Endothelial cell of umbilical vein (primary cell): Measurements from ENCODE around the gene STRIP2. TPM values are rescaled to one million over a fixed set of nuclear protein-coding genes. Genes with fewer than 3 reads are reported as not detected.
"Not testable (repeated sequence)": the region's sequence is repeated elsewhere in the genome, so short reads cannot be mapped to it uniquely, and the experiment has no call there.

Experiments
- BruUV-seq: library from RNA; stranded (reverse); fragments of 400-500 nt; replicated peaks from 2 replicates; lab custom pipeline; 2021; lab: Mats Ljungman, UMichigan
- CTCF ChIA-PET: fragments of 300-600, 350-600 bp; sonication (Branson Sonifier 250); formaldehyde crosslinking; loops from one replicate; lab custom pipeline; 2021; ENCODE audit warnings: antibody characterized with exemption, inconsistent platforms; lab: Charles Lee
- POLR2A ChIA-PET: fragments of 300-600, 350-600 bp; sonication (Branson Sonifier 250); formaldehyde crosslinking; loops from one replicate; lab custom pipeline; 2021; ENCODE audit warnings: antibody characterized with exemption, inconsistent platforms; lab: Charles Lee
- DNase-seq: peaks from one replicate; pipeline ENCODE4 v3.0.0-alpha.2; 2011; ENCODE audit warnings: low read depth, low spot score
- FAIRE-seq: peaks from 2 replicates; lab custom pipeline; 2011; peaks lifted over from hg19 to GRCh38; lab: Jason Lieb, UNC
- H2AFZ ChIP-seq: 2 replicates; pipeline ENCODE4 v1.6.0; 2012; ENCODE audit warnings: low read depth, low read length, control low read depth, inconsistent platforms
- H3K27ac ChIP-seq: 2 replicates; pipeline ENCODE4 v1.5.1; 2011; ENCODE audit warnings: low read depth, mild to moderate bottlenecking, control low read depth, low read length, moderate library complexity; ENCODE audit not compliant: insufficient read depth
- H3K27me3 ChIP-seq, 2 experiments: 2 replicates each; pipeline versions ENCODE4 v1.6.0 to v1.6.1; 2011; ENCODE audit warnings: low read length in 2 of 2, mixed read lengths in 1 of 2; ENCODE audit not compliant: control insufficient read depth in 2 of 2, insufficient read depth in 2 of 2
- H3K36me3 ChIP-seq, 2 experiments: 2 replicates in 1 of 2; 3 replicates in 1 of 2; pipeline ENCODE4 v1.5.1; 2011; ENCODE audit warnings: low read length in 2 of 2, mild to moderate bottlenecking in 1 of 2, moderate library complexity in 1 of 2; ENCODE audit not compliant: control insufficient read depth in 2 of 2, insufficient read depth in 2 of 2; ENCODE audit errors: extremely low read depth in 1 of 2
- H3K4me1 ChIP-seq: 3 replicates; pipeline ENCODE4 v1.5.1; 2011; ENCODE audit warnings: mild to moderate bottlenecking, low read length; ENCODE audit not compliant: control insufficient read depth, insufficient read depth; ENCODE audit errors: extremely low read depth
- H3K4me2 ChIP-seq: 2 replicates; pipeline ENCODE4 v1.6.1; 2011; ENCODE audit warnings: low read length, control low read depth, mixed read lengths; ENCODE audit not compliant: insufficient read depth
- H3K4me3 ChIP-seq, 3 experiments: fragments of 200-600 bp in 1 of 3; sonication (generic), shearing (Covaris generic) in 1 of 3; replicated peaks in 1 of 3; 2 replicates each; pipeline ENCODE4 v1.5.1; 2011 to 2016; ENCODE audit warnings: control low read depth in 3 of 3, low read length in 3 of 3, mild to moderate bottlenecking in 2 of 3, inconsistent platforms in 1 of 3, low read depth in 1 of 3, moderate library complexity in 1 of 3; ENCODE audit not compliant: insufficient read depth in 1 of 3
- H3K79me2 ChIP-seq: 2 replicates; pipeline ENCODE4 v1.6.0; 2012; ENCODE audit warnings: low read length, inconsistent platforms; ENCODE audit not compliant: control insufficient read depth, insufficient read depth
- H3K9ac ChIP-seq: replicated peaks from 2 replicates; pipeline ENCODE3; 2011; ENCODE audit warnings: low read length, control low read depth; ENCODE audit not compliant: insufficient read depth; ENCODE audit errors: extremely low read depth
- H3K9me1 ChIP-seq: replicated peaks from 3 replicates; pipeline ENCODE4 v1.6.0; 2011; ENCODE audit warnings: mild to moderate bottlenecking, low read length; ENCODE audit not compliant: control insufficient read depth, insufficient read depth; ENCODE audit errors: extremely low read depth
- H3K9me3 ChIP-seq: replicated peaks from 2 replicates; pipeline ENCODE4 v1.5.1; 2012; ENCODE audit warnings: low read length, inconsistent platforms; ENCODE audit not compliant: control insufficient read depth, insufficient read depth
- H4K20me1 ChIP-seq: replicated peaks from 2 replicates; pipeline ENCODE3; 2011; ENCODE audit warnings: mild to moderate bottlenecking, low read length; ENCODE audit not compliant: control insufficient read depth, insufficient read depth; ENCODE audit errors: extremely low read depth
- FOS ChIP-seq: IDR thresholded peaks from 2 replicates; pipeline ENCODE4 v1.6.1; 2011; ENCODE audit warnings: mild to moderate bottlenecking, low read length, moderate library complexity, borderline replicate concordance; ENCODE audit not compliant: insufficient read depth
- JUN ChIP-seq: IDR thresholded peaks from 2 replicates; pipeline ENCODE4 v1.6.1; 2011; ENCODE audit warnings: borderline replicate concordance, low read depth; ENCODE audit not compliant: insufficient read length, insufficient read depth
- MYC ChIP-seq: IDR thresholded peaks from one replicate; pipeline ENCODE4 v1.6.1; 2011; ENCODE audit warnings: mild to moderate bottlenecking, low read depth, low read length
- dilution Hi-C: fragments of 300-500 bp; cut with MboI; formaldehyde crosslinking; loops from one replicate; pipeline ENCODE4 v1.15.0; 2019; ENCODE audit warnings: low sequenced_read_pairs; ENCODE audit not compliant: extremely low pct_ligation_motif_present
- intact Hi-C: fragments of 100-400 bp; cut with micrococcal nuclease; formaldehyde crosslinking; loops from one replicate; pipeline ENCODE4 v1.10.0; 2022
- polyA plus RNA-seq, 4 experiments: library from polyadenylated mRNA; depleted of rRNA in 3 of 4; stranded (reverse) in 3 of 4; unstranded in 1 of 4; fragments of >200 nt; gene quantifications; 2 replicates each; pipeline versions ENCODE4 v1.2.1 to v1.2.3, GENCODE V29; 2011 to 2012; ENCODE audit warnings: missing spikeins in 1 of 4
- total RNA-seq: library from RNA; stranded (reverse); gene quantifications from 2 replicates; pipeline ENCODE4 v1.2.3, GENCODE V29; 2021
- TF ChIP-seq, protein P1 (sequence below), 2 donors: IDR thresholded peaks; 1 replicate in 1 of 2; 2 replicates in 1 of 2; pipeline ENCODE4 v1.5.1; 2011; ENCODE audit warnings: low read length in 2 of 2, mild to moderate bottlenecking in 2 of 2, moderate library complexity in 2 of 2, control low read depth in 1 of 2, inconsistent platforms in 1 of 2, low read depth in 1 of 2; ENCODE audit not compliant: insufficient read depth in 1 of 2; ENCODE audit errors: extremely low read depth in 1 of 2

STRIP2 gene
- total and polyA plus RNA-seq, 2 donors (not counting 3 experiments of a cell fraction or from before 2014, with no cell fraction given) = 3.4 to 10.0 TPM

DNA sequence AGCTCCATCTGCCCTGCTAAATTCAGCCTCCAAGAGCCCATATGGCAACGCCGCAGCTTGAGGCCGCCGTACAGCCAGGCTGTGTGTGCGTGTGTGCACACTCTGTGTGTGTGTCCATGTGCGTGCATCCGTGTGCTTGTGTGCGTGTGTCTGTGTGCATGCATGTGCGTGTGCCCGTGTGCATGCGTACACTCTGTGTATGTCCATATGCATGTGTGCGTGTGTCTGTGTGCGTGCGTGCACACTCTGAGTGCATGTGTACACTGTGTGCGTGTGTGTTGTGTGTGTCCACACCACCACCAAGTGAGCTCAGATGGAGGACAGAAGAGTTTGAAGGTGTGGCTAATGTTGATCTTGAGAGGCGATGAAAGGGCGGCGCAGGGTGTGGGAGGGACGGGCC is 98.1 kb downstream of the STRIP2 start:
- TF ChIP-seq MYC (no peak), JUN (no peak), FOS (no peak)
- TF ChIP-seq, protein P1, sequence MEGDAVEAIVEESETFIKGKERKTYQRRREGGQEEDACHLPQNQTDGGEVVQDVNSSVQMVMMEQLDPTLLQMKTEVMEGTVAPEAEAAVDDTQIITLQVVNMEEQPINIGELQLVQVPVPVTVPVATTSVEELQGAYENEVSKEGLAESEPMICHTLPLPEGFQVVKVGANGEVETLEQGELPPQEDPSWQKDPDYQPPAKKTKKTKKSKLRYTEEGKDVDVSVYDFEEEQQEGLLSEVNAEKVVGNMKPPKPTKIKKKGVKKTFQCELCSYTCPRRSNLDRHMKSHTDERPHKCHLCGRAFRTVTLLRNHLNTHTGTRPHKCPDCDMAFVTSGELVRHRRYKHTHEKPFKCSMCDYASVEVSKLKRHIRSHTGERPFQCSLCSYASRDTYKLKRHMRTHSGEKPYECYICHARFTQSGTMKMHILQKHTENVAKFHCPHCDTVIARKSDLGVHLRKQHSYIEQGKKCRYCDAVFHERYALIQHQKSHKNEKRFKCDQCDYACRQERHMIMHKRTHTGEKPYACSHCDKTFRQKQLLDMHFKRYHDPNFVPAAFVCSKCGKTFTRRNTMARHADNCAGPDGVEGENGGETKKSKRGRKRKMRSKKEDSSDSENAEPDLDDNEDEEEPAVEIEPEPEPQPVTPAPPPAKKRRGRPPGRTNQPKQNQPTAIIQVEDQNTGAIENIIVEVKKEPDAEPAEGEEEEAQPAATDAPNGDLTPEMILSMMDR (IDR thresholded peaks at IDR 0.05; ENCODE audit: extremely low read depth in 1 of 2, insufficient read depth in 1 of 2, low read depth in 1 of 2, low read length in 2 of 2) = no peak
- ChIA-PET POLR2A (no interaction called here), CTCF (interaction anchor here (1.0 kb wide), 2 partner anchors 14 to 111 kb away, joined by 3 to 4 read pairs; no protein-coding TSS in a partner anchor)
- Histone ChIP-seq H3K9me1 (no peaks in the 10 kb centered on the region), H3K4me1 (no peaks in the 10 kb centered on the region), H3K9ac (no peak overlapping the region), H4K20me1 (no peaks in the 10 kb centered on the region), H3K79me2 (no peaks in the 10 kb centered on the region), H3K27me3 (no peaks in the 10 kb centered on the region), H3K4me3 (no peak overlapping the region), H3K4me2 (no peak overlapping the region), H3K36me3 (no peaks in the 10 kb centered on the region), H2AFZ (no peak overlapping the region), H3K27ac (no peak overlapping the region), H3K9me3 (no peaks in the 10 kb centered on the region)
- dilution Hi-C loops (no loop called here), intact Hi-C loops (no loop called here)
- FAIRE-seq (no peak), DNase-seq (no peak)
- no TSS peak for BruUV-seq

DNA sequence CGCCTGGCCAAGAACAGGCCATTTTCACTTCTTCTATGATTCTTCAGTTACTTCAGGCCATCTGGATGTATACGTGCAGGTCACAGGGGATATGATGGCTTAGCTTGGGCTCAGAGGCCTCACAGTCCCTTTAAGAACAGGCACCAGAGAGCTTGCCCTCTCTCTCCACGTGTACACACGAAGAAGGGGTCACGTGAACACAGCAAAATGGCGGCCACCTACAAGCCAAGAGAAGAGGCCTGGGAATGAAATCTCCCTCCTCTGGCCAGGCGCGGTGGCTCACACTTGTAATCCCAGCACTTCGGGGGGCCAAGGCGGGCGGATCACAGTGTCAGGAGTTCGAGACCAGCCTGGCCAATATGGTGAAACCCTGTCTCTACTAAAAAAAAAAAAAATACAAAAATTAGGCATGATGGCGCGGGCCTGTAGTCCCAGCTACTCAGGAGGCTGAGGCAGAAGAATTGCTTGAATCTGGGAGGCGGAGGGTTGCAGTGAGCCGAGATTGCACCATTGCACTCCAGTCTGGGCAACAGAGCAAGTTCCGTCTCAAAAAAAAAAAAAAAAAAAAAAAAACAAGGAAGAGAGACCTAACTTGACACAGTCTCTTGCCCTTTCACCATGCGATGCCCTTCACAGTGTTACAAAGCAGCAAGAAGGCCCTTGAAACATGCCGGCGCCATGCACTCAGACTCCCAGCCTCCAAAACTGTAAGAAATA is 100.5 kb downstream of the STRIP2 start:
- DNase-seq, H3K4me2 ChIP-seq, H3K36me3 ChIP-seq, CTCF ChIA-PET, BruUV-seq, H3K27ac ChIP-seq, H2AFZ ChIP-seq, H3K27me3 ChIP-seq, H3K4me3 ChIP-seq, H3K9ac ChIP-seq, FAIRE-seq, H3K9me3 ChIP-seq, H3K9me1 ChIP-seq, dilution Hi-C loops, POLR2A ChIA-PET, H3K4me1 ChIP-seq, intact Hi-C loops, H3K79me2 ChIP-seq, H4K20me1 ChIP-seq: not testable (repeated sequence)
